PC-9 (cell line): ENCODE results near the gene PROZ. TPM values are rescaled to one million over a fixed set of nuclear protein-coding genes. Genes with fewer than 3 reads are reported as not detected.
"Not testable (repeated sequence)": the region's sequence is repeated elsewhere in the genome, so short reads cannot be mapped to it uniquely, and the experiment has no call there.

Source experiments
- BruUV-seq: library from RNA; stranded (reverse); fragments of 400-500 nt; replicated peaks from 2 replicates; lab custom pipeline; 2021; lab: Mats Ljungman, UMichigan
- CTCF ChIA-PET: fragments of 300-600 bp; sonication (Branson Sonifier 250); formaldehyde crosslinking; loops from one replicate; lab custom pipeline; 2022; ENCODE audit warnings: antibody characterized with exemption; lab: Charles Lee
- POLR2A ChIA-PET: fragments of 300-600 bp; sonication (Branson Sonifier 250); formaldehyde crosslinking; loops from one replicate; lab custom pipeline; 2022; ENCODE audit warnings: antibody characterized with exemption; ENCODE audit not compliant: unreplicated experiment; lab: Charles Lee
- DNase-seq, 2 experiments: peaks; one replicate each; pipeline versions ENCODE4 v3.0.0 to v3.0.0-alpha.2; 2015 to 2022; ENCODE audit warnings: mixed read lengths in 1 of 2
- H2AFZ ChIP-seq: fragments of 200-600 bp; sonication (generic); 2 replicates; pipeline ENCODE4 v1.8.1; 2017; ENCODE audit warnings: antibody characterized with exemption
- H3F3A ChIP-seq: fragments of 200-600 bp; sonication (generic); 2 replicates; pipeline ENCODE4 v1.8.1; 2017; ENCODE audit warnings: antibody characterized with exemption, mild to moderate bottlenecking, low read depth; ENCODE audit not compliant: insufficient read depth
- H3K27ac ChIP-seq: fragments of 200-600 bp; sonication (generic); 2 replicates; pipeline ENCODE4 v1.6.1; 2016; ENCODE audit warnings: mixed run types
- H3K27me3 ChIP-seq: fragments of 200-600 bp; sonication (generic); 2 replicates; pipeline ENCODE4 v1.6.1; 2016; ENCODE audit warnings: low read depth, mixed run types; ENCODE audit not compliant: insufficient read depth
- H3K36me3 ChIP-seq: fragments of 200-600 bp; sonication (generic); 2 replicates; pipeline ENCODE4 v1.6.1; 2016; ENCODE audit warnings: low read depth, mixed run types
- H3K4me1 ChIP-seq: fragments of 200-600 bp; sonication (generic); replicated peaks from 2 replicates; pipeline ENCODE4 v1.6.1; 2016; ENCODE audit warnings: mixed run types; ENCODE audit not compliant: insufficient read depth
- H3K4me2 ChIP-seq: fragments of 200-600 bp; sonication (generic); 2 replicates; pipeline ENCODE4 v1.6.1; 2017; ENCODE audit warnings: mixed run types
- H3K4me3 ChIP-seq: fragments of 200-600 bp; sonication (generic); 2 replicates; pipeline ENCODE4 v1.6.1; 2016; ENCODE audit warnings: mixed run types
- H3K79me2 ChIP-seq: fragments of 200-600 bp; sonication (generic); 2 replicates; pipeline ENCODE4 v1.6.1; 2017; ENCODE audit warnings: low read depth, mixed run types
- H3K9me2 ChIP-seq: fragments of 200-600 bp; sonication (generic); 2 replicates; pipeline ENCODE4 v1.8.1; 2017; ENCODE audit warnings: mild to moderate bottlenecking; ENCODE audit not compliant: insufficient read depth
- H3K9me3 ChIP-seq: fragments of 200-600 bp; sonication (generic); 2 replicates; pipeline ENCODE4 v1.8.1; 2016; ENCODE audit warnings: low read depth; ENCODE audit not compliant: insufficient read depth
- H4K20me1 ChIP-seq: fragments of 200-600 bp; sonication (generic); 2 replicates; pipeline ENCODE4 v1.8.1; 2017; ENCODE audit not compliant: insufficient read depth
- CTCF ChIP-seq: fragments of 200-600 bp; sonication (generic); conservative IDR thresholded peaks from 2 replicates; pipeline ENCODE4 v1.6.1; 2017; ENCODE audit warnings: mixed run types, antibody characterized with exemption, mild to moderate bottlenecking, moderate library complexity
- EZH2 ChIP-seq: fragments of 200-600 bp; sonication (generic); IDR thresholded peaks from 2 replicates; pipeline ENCODE4 v1.8.0; 2017; ENCODE audit warnings: antibody characterized with exemption, low read depth
- intact Hi-C: fragments of 100-400 bp; cut with micrococcal nuclease; formaldehyde crosslinking; loops from one replicate; pipeline ENCODE4 v1.10.0; 2022; ENCODE audit not compliant: unreplicated experiment
- total RNA-seq: library from RNA; stranded (reverse); gene quantifications from 2 replicates; pipeline ENCODE4 v1.2.3, GENCODE V29; 2021

Gene PROZ
- total RNA-seq, 1 experiment from 2014 or later: not detected

GRCh38 chr13:113110048-113110851 is 48.2 kb upstream of the PROZ start:
- Histone ChIP-seq H4K20me1 (no peaks in the 10 kb centered on the region; the same call in 1 of the 2 replicates), H3K4me2 (no peak overlapping the region), H3K27me3 (peaks cover 13% of the 10 kb centered on the region), H3F3A (peaks cover 8% of the 10 kb centered on the region), H3K9me3 (no peaks in the 10 kb centered on the region), H2AFZ (no peak overlapping the region), H3K79me2 (no peaks in the 10 kb centered on the region), H3K36me3 (no peaks in the 10 kb centered on the region), H3K4me1 (peaks cover 5% of the 10 kb centered on the region), H3K4me3 (no peak overlapping the region), H3K27ac (no peak overlapping the region), H3K9me2 (no peaks in the 10 kb centered on the region)
- no TSS peak for BruUV-seq
- TF ChIP-seq CTCF: no peak
- TF ChIP-seq EZH2: no peak
- intact Hi-C loops: no loop called here
- POLR2A ChIA-PET: no interaction called here
- no peak for DNase-seq
- CTCF ChIA-PET: no interaction called here

GRCh38 chr13:113110852-113111315 is 47.6 kb upstream of the PROZ start:
- Histone ChIP-seq H3K9me3 (no peaks in the 10 kb centered on the region), H3K4me2 (no peak overlapping the region), H3K4me1 (no peaks in the 10 kb centered on the region), H3K36me3 (no peaks in the 10 kb centered on the region), H2AFZ (no peak overlapping the region), H3F3A (peaks cover 2% of the 10 kb centered on the region; the same call in 1 of the 2 replicates), H4K20me1 (no peaks in the 10 kb centered on the region), H3K4me3 (no peak overlapping the region), H3K79me2 (no peaks in the 10 kb centered on the region), H3K9me2 (no peaks in the 10 kb centered on the region), H3K27me3 (peaks cover 13% of the 10 kb centered on the region), H3K27ac (no peak overlapping the region)
- DNase-seq: no peak
- ChIA-PET POLR2A (no interaction called here), CTCF (no interaction called here)
- BruUV-seq: no TSS peak
- intact Hi-C loops: no loop called here
- TF ChIP-seq EZH2 (no peak), CTCF (no peak)

- H3K4me1 ChIP-seq, H3K4me3 ChIP-seq, POLR2A ChIA-PET, H3K36me3 ChIP-seq, H2AFZ ChIP-seq, H3K79me2 ChIP-seq, CTCF ChIA-PET, H3K9me2 ChIP-seq, BruUV-seq, H3K27ac ChIP-seq, H3K4me2 ChIP-seq, H3F3A ChIP-seq, DNase-seq, H3K9me3 ChIP-seq, intact Hi-C loops, H4K20me1 ChIP-seq: not testable (repeated sequence)
- peaks cover 16% of the 10 kb centered on the region for H3K27me3 ChIP-seq
Observed at GRCh38 chr13:113111821-113112220, 46.6 kb upstream of the PROZ start.

- intact Hi-C loops, H4K20me1 ChIP-seq, H3F3A ChIP-seq, H3K4me3 ChIP-seq, H3K9me2 ChIP-seq, H3K4me1 ChIP-seq, H3K36me3 ChIP-seq, BruUV-seq, H3K4me2 ChIP-seq, DNase-seq, POLR2A ChIA-PET, H2AFZ ChIP-seq, H3K9me3 ChIP-seq, CTCF ChIA-PET, H3K79me2 ChIP-seq, H3K27ac ChIP-seq: not testable (repeated sequence)
- peaks cover 21% of the 10 kb centered on the region for H3K27me3 ChIP-seq
Observed at GRCh38 chr13:113112475-113112874, 46.0 kb upstream of the PROZ start.
